ENCODE results near the gene ERCC6. TPM values are rescaled to one million over a fixed set of nuclear protein-coding genes. Genes with fewer than 3 reads are reported as not detected.

The ERCC6 gene
- total RNA-seq, 1 donor from 2014 or later: 15.5 TPM

- DNase-seq (ENCODE audit: low spot score): no peak
These were observed 10.9 kb upstream of the ERCC6 start for GRCh38 chr10:49549640-49550346.

DNA sequence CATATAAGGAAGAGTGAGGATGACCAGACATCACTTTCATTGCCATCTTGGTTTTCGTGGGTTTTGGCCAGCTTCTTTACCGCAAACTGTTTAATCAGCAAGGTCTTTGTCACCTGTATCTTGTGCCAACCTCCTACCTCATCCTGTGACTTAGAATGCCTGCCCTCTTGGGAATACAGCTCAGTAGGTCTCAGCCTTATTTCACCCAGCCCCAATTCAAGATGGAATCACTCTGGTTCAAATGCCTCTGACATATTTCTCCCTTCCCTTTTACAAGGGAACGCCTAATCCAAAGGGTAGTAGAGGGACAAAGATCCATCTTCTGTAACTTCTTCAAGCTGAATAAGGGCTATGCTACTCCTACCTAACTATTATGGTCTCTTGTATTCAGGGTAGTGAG, 4.7 kb upstream of the ERCC6 start:
- DNase-seq (ENCODE audit: low spot score): no peak

GRCh38 chr10:49542353-49542752, 3.4 kb upstream of the ERCC6 start:
- no peak for DNase-seq (ENCODE audit: low spot score)

DNA sequence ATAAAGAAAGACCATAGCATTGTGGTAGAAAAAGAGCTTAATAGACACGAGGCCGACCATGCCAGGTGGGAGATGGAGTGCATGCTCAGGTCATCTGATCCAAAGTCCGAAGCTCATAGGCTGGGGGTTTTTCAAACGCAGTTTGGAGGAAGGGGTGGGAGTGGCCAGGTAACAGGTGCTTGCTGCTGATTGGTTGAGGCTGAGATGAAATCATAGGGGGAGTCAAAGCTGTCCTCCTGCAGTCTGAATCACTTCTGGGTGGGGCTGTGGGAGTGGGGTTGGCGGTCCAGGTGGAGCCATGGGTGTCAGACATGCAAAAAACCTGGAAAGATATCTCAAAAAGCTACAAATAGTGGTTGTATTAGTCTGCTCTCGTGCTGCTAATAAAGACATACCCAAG, 2.8 kb upstream of the ERCC6 start:
- no peak for DNase-seq (ENCODE audit: low spot score)

DNA sequence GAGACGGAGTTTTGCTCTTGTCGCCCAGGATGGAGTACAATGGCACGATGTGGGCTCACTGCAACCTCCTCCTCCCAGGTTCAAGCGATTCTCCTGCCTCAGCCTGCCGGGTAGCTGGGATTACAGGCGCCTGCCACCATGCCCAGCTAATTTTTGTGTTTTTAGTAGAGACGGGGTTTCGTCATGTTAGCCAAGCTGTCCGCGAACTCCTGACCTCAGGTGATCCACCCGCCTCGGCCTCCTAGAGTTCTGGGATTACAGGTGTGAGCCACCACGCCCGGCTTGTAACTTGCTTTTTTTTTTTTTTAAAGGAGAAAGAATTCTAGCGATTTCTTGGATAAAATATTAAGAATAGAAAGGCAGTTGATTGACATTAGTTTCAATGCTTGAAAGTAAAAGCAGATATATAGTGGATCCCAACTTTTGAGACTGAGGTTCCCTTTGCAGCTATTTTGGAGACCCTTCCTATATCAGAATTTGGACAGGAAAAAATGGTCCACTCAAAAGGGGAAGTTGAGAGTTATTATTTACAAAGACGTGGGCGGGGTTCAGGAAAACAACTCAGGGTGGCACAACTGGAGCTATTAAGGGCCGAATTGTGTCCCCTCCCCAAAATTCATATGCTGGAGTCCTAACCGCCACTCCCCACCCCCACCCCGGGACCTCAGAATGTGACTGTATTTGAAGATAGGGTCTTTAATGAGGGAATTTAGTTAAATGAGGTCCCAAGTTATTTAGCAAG, 1.3 kb upstream of the ERCC6 start:
- no peak for DNase-seq (ENCODE audit: low spot score)

GRCh38 chr10:49539320-49539885, 482 bp upstream of the ERCC6 start:
- no peak for DNase-seq (ENCODE audit: low spot score)

GRCh38 chr10:49534670-49535381, 4.1 kb downstream of the ERCC6 start:
- no peak for DNase-seq (ENCODE audit: low spot score)

DNA sequence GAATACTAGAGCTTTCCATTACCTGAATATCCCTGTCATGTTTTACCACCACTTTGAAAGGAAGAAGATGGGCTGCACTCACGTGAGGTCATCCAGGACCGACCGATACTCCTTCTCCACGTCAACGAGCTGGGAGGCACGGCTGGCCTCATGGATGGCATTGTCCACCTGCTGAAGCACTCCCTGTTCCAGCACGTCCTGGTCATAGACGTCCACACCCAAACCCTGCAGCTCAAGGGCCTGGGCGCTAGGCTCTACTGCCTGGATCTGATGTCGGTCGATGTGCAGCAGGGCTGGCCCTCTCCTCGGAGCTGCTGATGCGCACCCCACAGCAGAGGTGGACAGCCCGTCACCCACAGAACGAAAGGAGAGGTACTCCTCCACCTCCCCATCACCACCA, 6.5 kb downstream of the ERCC6 start:
- no peak for DNase-seq (ENCODE audit: low spot score)

DNA sequence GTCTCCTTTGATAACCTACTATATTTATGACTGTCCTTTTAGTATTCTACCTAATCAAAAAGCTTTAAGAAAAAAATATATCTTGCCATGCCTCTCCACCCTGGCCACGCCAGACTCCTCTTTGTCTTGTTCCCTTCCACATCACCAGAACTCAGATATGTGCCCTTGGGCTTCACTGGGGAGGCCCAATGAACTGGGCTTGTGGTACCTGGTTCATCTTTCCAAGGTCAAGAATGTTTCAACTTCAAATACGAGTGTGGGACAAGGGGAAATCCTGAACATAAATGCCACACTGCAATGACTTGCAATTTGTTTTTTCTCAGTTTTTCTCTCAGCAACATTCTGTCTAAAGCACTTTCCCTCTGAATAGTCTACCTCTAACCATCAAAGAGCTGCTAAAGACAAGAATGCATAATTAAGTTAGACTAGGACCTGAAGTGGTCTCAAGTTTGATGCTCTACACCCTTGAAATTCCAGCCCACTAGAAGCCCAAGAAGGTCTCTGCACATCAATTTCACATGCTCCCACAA, 9.9 kb downstream of the ERCC6 start:
- DNase-seq (ENCODE audit: low spot score): no peak

DNA sequence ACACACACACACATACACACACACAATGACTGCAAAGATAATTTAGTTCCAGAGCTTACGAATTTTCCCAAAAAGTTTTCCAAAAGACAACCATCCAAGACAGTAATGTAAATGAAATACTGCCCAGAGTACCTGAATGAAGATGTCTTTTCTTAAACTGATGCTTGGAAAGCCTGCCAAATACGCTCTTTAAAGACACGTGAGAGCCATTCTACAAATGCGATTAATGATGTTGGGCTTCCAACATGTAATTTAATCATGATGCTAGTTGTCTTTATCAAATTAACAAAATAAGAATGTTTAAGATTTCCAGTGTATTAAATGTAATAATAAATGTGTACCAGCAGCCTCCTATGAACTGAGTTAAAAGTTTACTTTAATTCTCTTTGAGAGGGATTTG, 11.1 kb downstream of the ERCC6 start:
- DNase-seq (ENCODE audit: low spot score): no peak

GRCh38 chr10:49527061-49527460, 11.9 kb downstream of the ERCC6 start:
- no peak for DNase-seq (ENCODE audit: low spot score)

DNA sequence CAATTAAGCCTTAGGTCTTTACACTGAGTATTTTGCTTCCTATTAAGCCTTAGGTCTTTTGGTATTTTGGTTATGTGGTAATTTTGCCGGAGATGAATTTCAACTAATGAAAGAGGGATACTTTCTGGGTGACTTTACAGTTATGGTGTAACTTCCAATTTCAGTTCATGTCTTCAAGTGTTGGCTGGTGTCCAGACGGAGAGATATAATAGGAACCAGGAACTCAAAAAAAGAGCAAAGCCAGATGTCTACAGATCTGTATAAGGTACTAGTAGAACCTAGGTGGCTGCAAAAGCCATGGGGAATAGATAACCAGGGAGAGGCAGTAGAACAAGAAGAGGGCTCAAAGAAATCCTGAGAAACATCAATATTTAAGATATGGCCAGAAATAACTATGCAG, 12.3 kb downstream of the ERCC6 start:
- no peak for DNase-seq (ENCODE audit: low spot score)

GRCh38 chr10:49524496-49524895, 14.4 kb downstream of the ERCC6 start:
- DNase-seq (ENCODE audit: low spot score): no peak

- no peak for DNase-seq (ENCODE audit: low spot score)
These were observed 15.6 kb downstream of the ERCC6 start for GRCh38 chr10:49523301-49523700.

DNA sequence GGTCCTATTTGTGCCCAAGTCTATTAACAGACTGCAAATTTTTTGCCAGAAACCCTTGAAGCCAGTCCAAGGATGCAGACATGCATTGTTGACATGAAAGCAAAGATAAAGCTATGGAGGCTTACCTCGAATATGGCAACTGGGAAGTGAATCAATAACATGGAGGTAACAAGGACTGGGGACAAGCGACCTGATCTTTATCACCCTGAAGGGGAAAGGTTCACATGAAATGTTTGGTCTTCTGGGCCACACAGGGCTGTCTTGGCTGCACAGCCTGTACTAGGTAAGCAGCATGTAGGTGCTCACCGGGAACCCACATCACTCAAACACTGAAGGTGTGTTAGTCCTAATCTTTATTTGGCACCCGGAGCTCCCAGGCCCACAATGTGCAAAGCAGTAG, 17.9 kb downstream of the ERCC6 start:
- no peak for DNase-seq (ENCODE audit: low spot score)

DNA sequence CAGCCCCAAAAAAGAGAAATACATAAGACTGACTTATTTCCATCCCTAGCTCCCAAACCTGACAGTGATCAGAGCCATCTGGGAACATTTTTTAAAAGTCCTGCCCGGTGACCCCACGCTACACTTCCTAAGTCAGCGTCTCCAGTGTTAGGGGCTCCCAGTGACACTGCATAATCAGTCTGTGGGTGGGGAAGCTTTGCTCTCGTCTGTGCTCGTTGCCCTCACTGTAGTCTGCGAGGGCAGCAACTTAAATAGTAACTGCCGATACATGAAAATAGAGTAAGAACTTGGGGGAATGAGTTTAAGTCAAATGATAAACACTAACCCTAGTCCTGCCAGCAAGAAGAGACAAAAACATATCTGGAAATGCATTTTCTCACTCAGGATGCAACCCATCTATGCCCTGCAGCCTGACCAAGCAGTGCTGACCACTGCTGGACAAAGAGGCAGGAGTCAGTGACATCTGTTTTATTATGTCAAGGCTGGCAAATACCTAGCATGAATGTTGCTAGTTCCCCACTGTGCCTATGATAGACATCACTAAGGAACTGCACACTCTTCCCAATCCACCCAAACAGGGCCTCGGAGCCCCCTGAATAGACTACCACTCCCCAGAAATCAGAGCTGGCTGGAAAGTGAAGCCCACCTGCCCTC, 18.7 kb downstream of the ERCC6 start:
- DNase-seq (ENCODE audit: low spot score): no peak

DNA sequence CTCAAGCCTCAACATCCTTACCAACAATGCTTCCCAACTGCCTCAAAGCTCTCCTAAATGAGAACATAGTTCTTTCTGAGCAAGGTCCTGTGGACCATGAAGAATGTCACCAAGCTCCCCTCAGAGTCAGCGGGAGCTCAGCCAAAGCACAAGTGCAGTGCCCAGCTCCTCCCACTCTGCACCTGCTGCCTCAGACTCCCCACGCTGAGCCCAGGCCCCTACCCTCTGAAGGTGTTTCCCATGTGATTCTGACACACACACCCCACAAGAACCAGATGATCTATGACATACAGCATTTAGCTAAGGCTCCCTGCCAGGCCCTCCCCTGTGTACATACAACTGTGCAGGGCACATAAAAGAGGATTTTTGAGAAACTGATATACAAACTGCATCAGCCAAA, 19.2 kb downstream of the ERCC6 start:
- no peak for DNase-seq (ENCODE audit: low spot score)

- DNase-seq (ENCODE audit: low spot score): no peak
These were observed 19.8 kb downstream of the ERCC6 start for GRCh38 chr10:49518982-49519578.

GRCh38 chr10:49518566-49518965, 20.4 kb downstream of the ERCC6 start:
- no peak for DNase-seq (ENCODE audit: low spot score)

GRCh38 chr10:49516216-49516970, 22.5 kb downstream of the ERCC6 start:
- no peak for DNase-seq (ENCODE audit: low spot score)
